Fibroblast of skin of left quadriceps (primary cell): ENCODE data around the gene WDHD1.
"Not testable (repeated sequence)": the region's sequence is repeated elsewhere in the genome, so short reads cannot be mapped to it uniquely, and the experiment has no call there.

ENCODE experiments used
- DNase-seq, 2 experiments: peaks; one replicate each; pipeline ENCODE4 v3.0.0-alpha.2; 2013; ENCODE audit warnings: low read depth in 2 of 2

Gene WDHD1

GRCh38 chr14:55026793-55027561 lies at the start of gene WDHD1, which contains the start of gene SOCS4:
Gene WDHD1 (minus strand): TSS chr14:55027099. CDS start chr14:55026787, 312 bp downstream.
Gene SOCS4 (plus strand): TSS chr14:55027236. CDS start chr14:55043042, 15,806 bp downstream.
- peak; percentile 74 to 78 for DNase-seq

GRCh38 chr14:55075628-55076175 lies 48.8 kb upstream of the WDHD1 start:
- no peak for DNase-seq

GRCh38 chr14:55074662-55075061 lies 47.8 kb upstream of the WDHD1 start:
- DNase-seq = no peak

- DNase-seq = peak; percentile 61 to 63
Observed at GRCh38 chr14:55073856-55074255, 47.0 kb upstream of the WDHD1 start.

- DNase-seq = peak in 1 of 2 experiments; percentile 40
Observed at GRCh38 chr14:55071870-55072640, 45.2 kb upstream of the WDHD1 start.

GRCh38 chr14:55070981-55071411 lies 44.1 kb upstream of the WDHD1 start:
- DNase-seq = no peak

- DNase-seq = no peak
Observed at GRCh38 chr14:55066223-55066622, 39.3 kb upstream of the WDHD1 start.

- no peak for DNase-seq
Observed at GRCh38 chr14:55065411-55065810, 38.5 kb upstream of the WDHD1 start.

GRCh38 chr14:55064896-55065295 lies 38.0 kb upstream of the WDHD1 start:
- DNase-seq = not testable (repeated sequence)

GRCh38 chr14:55062517-55063351 lies 35.8 kb upstream of the WDHD1 start:
- DNase-seq = no peak

GRCh38 chr14:55059333-55059732 lies 32.4 kb upstream of the WDHD1 start:
- DNase-seq = no peak

GRCh38 chr14:55057919-55058318 lies 31.0 kb upstream of the WDHD1 start:
- no peak for DNase-seq

GRCh38 chr14:55054098-55054497 lies 27.2 kb upstream of the WDHD1 start:
- no peak for DNase-seq

- DNase-seq = no peak
Observed at GRCh38 chr14:55053500-55053899, 26.6 kb upstream of the WDHD1 start.

- DNase-seq = no peak
Observed at GRCh38 chr14:55053018-55053417, 26.1 kb upstream of the WDHD1 start.

- DNase-seq = no peak
Observed at GRCh38 chr14:55052269-55052930, 25.5 kb upstream of the WDHD1 start.

- DNase-seq = peak; percentile 86 to 89
Observed at GRCh38 chr14:55051423-55052268, 24.7 kb upstream of the WDHD1 start, which contains the start of gene MAPK1IP1L. Gene MAPK1IP1L (plus strand): TSS chr14:55051647. CDS start chr14:55061684, 10,037 bp downstream.

GRCh38 chr14:55051165-55051422 lies 24.2 kb upstream of the WDHD1 start:
- no peak for DNase-seq

GRCh38 chr14:55048900-55049436 lies 22.1 kb upstream of the WDHD1 start:
- DNase-seq = no peak
